ENCODE data around the gene ESR1.
"Not testable (repeated sequence)": the region's sequence is repeated elsewhere in the genome, so short reads cannot be mapped to it uniquely, and the experiment has no call there.

Gene ESR1

GRCh38 chr6:151885234-151885633, 77.8 kb downstream of the ESR1 start:
- no peak for DNase-seq (ENCODE audit: low read depth in 2 of 2, low spot score in 1 of 2)

DNA sequence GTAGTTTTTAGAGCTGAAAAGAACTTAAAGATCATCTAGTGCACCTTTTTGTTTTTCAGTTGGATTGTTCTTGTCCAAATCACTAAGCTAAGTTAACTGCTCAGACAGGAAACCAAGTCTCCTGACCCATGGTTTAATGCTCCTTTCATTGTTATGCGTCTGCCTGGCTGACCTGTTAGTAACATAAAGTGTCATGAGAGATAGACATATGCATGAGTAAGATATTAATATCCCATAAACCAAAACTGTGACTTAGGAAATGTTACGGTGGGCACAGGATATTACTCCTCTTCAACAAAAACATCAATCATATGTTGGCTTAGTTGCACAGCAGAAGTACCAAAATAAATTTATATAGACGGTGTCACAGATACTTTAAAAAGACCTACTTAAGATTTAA, 84.0 kb downstream of the ESR1 start:
- DNase-seq (ENCODE audit: low read depth in 2 of 2, low spot score in 1 of 2), result no peak

DNA sequence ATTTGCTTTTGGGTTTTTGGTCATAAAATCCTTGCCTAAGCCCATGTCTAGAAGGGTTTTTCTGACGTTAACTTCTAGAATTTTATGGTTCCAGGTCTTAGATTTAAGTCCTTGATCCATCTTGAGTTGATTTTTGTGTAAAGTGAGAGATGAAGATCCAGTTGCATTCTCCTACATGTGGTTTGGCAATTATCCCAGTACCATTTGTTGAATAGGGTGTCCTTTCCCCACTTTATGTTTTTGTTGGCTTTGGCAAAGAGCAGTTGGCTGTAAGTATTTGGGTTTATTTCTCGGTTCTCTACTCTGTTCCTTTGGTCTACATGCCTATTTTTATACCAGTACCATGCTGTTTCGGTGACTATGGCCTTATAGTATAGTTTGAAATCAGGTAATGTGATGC, 86.9 kb downstream of the ESR1 start:
- not testable (repeated sequence) for DNase-seq (ENCODE audit: low read depth in 2 of 2, low spot score in 1 of 2)

DNA sequence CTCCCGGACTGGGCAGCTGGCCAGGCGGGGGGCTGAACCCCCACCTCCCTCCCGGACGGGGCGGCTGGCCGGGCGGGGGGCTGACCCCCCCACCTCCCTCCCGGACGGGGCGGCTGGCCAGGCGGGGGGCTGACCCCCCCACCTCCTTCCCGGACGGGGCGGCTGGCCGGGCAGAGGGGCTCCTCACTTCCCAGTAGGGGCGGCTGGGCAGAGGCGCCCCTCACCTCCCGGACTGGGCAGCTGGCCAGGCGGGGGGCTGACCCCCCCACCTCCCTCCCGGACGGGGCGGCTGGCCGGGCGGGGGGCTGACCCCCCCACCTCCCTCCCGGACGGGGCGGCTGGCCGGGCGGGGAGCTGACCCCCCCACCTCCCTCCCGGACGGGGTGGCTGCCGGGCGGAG, 91.7 kb downstream of the ESR1 start:
- DNase-seq (ENCODE audit: low read depth in 2 of 2, low spot score in 1 of 2), result not testable (repeated sequence)

GRCh38 chr6:151899796-151900195, 92.3 kb downstream of the ESR1 start:
- DNase-seq (ENCODE audit: low read depth in 2 of 2, low spot score in 1 of 2), result not testable (repeated sequence)

GRCh38 chr6:151900256-151900655, 92.8 kb downstream of the ESR1 start:
- no peak for DNase-seq (ENCODE audit: low read depth in 2 of 2, low spot score in 1 of 2)

- no peak for DNase-seq (ENCODE audit: low read depth in 2 of 2, low spot score in 1 of 2)
Measured at GRCh38 chr6:151901009-151901411, 93.5 kb downstream of the ESR1 start.

DNA sequence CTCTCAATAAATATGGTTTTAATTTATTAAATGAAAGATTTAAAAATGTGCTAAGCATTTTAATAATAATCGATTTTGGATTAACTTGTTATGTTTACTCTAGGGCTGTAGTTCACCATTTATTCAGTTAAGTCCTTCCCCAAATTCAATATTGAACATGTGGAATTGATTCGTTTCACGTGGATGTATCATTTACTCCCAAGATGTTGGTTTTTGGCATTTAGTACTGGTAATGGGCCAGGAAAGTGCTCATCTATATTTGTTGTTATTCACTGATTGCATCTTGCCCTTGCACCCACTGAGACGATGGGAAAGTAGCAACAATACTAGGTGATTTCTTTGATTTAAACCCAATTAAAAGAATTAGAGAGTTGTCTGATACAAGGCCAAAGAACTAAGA, 97.1 kb downstream of the ESR1 start:
- no peak for DNase-seq (ENCODE audit: low read depth in 2 of 2, low spot score in 1 of 2)

- no peak for DNase-seq (ENCODE audit: low read depth in 2 of 2, low spot score in 1 of 2)
Measured at GRCh38 chr6:151905072-151905471, 97.6 kb downstream of the ESR1 start.

DNA sequence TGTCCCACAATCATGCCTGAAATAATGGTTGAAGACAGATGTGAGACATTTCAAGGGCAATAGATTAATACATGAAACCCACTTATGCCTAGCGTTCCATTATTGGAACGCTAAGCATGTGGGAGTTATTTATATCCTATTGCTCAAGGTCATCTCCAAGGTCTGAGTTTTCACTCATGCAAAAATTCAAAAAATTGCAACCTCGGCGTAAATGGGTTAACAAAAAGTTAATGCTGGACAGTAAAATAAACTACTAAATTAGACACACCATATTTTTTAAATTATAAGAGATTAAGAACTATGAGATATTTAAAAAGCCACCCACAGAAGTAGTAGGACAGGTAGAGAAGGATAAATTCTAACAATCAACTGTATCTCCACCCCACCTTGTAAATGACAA, 98.4 kb downstream of the ESR1 start:
- DNase-seq (ENCODE audit: low read depth in 2 of 2, low spot score in 1 of 2), result no peak

DNA sequence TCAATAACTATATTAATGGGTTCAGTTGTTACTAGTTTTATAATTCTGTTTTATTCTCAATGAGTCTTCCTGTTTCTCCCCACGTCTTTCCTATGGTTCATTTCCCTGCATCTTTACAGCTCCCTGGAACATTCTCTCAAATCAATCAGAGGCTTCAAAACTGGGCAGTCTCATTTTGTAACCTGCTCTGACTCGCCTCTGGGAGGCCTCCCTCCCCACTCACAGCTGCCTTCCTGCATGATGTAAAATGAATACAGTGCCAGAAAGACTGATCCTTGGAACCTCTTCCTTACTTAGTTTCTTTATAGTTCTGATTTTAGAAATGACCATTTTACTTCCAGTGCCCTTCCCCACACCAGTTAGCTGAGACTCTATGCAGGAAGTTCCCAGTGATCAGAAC, 103.9 kb downstream of the ESR1 start:
- no peak for DNase-seq (ENCODE audit: low read depth in 2 of 2, low spot score in 1 of 2)

DNA sequence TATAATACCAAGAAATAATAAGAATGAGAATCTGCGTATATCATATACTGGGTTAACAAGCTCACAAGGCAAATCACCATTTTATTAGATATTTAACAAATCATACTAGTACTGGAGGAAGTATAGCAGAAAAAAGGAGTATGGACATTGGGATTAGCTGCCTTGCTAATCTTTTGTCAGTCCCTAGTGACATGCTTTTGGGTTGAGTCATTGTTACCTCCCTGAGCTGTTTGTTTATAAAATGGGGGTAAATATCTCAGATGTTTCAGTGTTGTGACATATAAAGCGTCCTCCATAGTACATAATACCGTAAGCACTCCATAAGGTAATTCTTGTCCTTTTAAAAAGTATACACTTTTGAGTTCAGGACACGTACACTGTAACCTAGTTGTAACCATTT, 107.0 kb downstream of the ESR1 start:
- DNase-seq (ENCODE audit: low read depth in 2 of 2, low spot score in 1 of 2), result no peak

DNA sequence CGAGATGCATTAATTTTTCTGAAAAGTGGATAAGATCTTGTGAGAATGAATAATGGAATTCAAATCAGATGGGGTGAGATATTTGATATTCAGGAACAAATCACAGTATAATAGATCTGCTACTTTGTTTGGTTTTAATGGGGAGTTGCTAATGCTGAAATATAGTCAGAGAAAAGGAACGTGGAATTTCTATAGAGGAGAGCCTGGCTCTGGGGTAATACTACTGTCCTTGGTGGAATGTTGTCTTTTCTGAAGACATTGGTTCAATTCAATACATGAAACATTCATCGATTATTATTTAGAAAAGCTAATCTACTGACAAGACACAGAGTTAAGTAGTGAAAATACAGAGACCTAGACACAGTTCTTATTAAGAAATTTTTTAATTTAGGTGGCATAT, 108.6 kb downstream of the ESR1 start:
- DNase-seq (ENCODE audit: low read depth in 2 of 2, low spot score in 1 of 2), result no peak

GRCh38 chr6:151916680-151917164, 109.2 kb downstream of the ESR1 start:
- no peak for DNase-seq (ENCODE audit: low read depth in 2 of 2, low spot score in 1 of 2)

GRCh38 chr6:151917531-151918329, 110.2 kb downstream of the ESR1 start:
- no peak for DNase-seq (ENCODE audit: low read depth in 2 of 2, low spot score in 1 of 2)

GRCh38 chr6:151940307-151940706, 132.8 kb downstream of the ESR1 start:
- no peak for DNase-seq (ENCODE audit: low read depth in 2 of 2, low spot score in 1 of 2)

DNA sequence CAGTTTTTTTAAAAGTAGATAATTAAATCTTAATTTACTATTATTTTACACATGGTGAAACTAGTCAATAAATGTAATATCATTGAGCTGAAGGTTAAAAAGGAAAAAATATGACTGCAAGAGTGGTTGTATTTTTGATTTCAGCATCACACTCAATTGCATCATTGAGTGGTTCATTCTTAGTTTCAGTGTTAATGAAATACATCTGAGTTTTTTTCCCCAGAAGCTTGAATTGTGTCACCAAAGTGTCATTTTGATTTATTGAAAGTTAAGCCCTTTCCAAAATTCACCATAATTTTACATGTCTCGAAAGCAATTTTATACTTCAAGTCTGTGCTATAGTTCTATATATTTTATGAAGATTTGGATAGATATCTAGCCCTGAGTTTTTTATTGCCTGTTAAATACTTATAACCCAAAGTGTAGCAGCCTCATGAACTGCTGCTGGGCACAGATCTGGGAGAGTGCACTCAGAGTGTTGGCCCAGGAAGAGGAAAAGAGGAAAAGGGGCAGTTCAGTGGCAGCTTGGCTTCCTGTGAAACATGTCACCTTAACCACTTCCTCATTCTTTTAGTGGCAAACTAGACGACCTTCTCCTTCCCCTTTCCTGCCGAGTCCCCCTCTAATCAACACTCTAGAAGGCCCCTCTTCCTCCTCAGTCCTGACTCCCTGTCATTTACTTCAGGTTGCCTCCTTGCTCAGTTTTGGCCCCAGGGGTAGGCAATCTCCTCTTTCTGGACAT, 140.7 kb downstream of the ESR1 start:
- no peak for DNase-seq (ENCODE audit: low read depth in 2 of 2, low spot score in 1 of 2)

GRCh38 chr6:151958332-151958731, 150.8 kb downstream of the ESR1 start:
- DNase-seq (ENCODE audit: low read depth in 2 of 2, low spot score in 1 of 2), result no peak

DNA sequence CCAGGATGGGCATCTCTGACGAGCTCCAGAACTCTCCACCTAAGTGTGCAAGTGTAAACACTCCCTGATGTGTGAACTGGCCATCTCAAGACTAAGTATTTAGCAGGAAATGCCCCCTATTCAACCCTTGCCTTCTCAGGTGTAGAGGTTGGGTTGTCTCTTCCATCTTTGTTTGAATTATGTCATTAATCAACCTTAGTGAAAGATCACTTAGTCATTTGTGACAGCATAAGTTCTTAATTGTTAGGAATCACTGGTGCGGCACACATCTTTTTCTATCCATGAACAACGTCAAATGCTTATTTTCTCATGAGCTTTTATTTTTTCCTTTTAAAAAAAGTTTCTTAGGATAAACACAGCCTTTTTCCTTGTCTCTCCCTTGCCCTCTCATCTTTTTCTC, 151.6 kb downstream of the ESR1 start:
- DNase-seq (ENCODE audit: low read depth in 2 of 2, low spot score in 1 of 2), result no peak

- no peak for DNase-seq (ENCODE audit: low read depth in 2 of 2, low spot score in 1 of 2)
Measured at GRCh38 chr6:151961809-151962208, 154.3 kb downstream of the ESR1 start.

- DNase-seq (ENCODE audit: low read depth in 2 of 2, low spot score in 1 of 2), result no peak
Measured at GRCh38 chr6:151962246-151962846, 154.9 kb downstream of the ESR1 start.

DNA sequence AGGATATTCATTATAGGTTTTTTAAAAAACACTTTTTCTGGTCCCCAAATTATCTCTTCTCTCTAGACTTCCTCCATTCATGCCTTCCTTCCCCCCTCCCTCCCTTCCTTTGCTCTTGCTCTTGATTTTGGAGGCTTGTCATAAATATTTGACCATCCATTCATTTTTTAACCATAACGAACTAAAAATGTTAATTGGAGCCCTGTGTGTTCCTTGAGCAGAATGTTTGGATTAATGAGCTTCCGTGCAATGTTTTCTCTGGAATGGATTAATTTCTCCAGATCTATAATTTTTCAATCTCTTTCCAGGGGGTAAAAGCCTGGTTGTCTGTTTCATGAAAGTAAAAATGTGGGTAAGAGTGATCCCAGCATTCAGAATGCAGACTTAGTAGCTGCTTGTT, 155.5 kb downstream of the ESR1 start:
- no peak for DNase-seq (ENCODE audit: low read depth in 2 of 2, low spot score in 1 of 2)
